ENCODE measurements around the gene B2M.

DNA sequence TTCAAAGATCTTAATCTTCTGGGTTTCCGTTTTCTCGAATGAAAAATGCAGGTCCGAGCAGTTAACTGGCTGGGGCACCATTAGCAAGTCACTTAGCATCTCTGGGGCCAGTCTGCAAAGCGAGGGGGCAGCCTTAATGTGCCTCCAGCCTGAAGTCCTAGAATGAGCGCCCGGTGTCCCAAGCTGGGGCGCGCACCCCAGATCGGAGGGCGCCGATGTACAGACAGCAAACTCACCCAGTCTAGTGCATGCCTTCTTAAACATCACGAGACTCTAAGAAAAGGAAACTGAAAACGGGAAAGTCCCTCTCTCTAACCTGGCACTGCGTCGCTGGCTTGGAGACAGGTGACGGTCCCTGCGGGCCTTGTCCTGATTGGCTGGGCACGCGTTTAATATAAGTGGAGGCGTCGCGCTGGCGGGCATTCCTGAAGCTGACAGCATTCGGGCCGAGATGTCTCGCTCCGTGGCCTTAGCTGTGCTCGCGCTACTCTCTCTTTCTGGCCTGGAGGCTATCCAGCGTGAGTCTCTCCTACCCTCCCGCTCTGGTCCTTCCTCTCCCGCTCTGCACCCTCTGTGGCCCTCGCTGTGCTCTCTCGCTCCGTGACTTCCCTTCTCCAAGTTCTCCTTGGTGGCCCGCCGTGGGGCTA is at the start of gene B2M, which contains the start of gene PATL2:
- TF ChIP-seq EP300 (IDR thresholded peaks at IDR 0.05): no peak
- TF ChIP-seq POLR2AphosphoS5 (IDR thresholded peaks at IDR 0.05): peak; percentile 100
- TF ChIP-seq CTCF (IDR thresholded peaks at IDR 0.05): peak in 1 of 4 experiments; percentile 5
- TF ChIP-seq POLR2A (IDR thresholded peaks at IDR 0.05): peak; percentile 99
